ENCODE data around the gene GJB6.

GJB6 gene

DNA sequence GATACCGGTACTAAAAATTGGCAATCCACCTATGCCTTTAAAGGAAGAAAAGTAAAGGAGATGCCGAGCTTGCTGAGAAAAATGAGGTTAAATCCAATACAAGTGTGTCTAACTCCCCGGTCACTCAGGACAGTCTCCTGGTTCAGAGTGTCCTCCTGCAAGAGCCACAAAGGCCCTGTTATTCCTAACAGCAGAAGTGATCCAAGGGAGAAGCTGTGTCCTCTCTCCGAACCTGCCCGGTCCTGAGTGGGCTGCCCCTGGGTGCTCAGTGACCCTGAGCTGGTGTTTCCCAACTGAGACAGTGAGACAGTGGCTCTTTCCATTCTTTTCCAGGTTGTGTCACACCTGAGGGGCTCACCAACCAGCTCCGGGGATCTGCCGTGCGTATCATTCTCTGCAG is 4.8 kb downstream of the GJB6 start:
- no peak for DNase-seq (ENCODE audit: low read depth in 2 of 2)

DNA sequence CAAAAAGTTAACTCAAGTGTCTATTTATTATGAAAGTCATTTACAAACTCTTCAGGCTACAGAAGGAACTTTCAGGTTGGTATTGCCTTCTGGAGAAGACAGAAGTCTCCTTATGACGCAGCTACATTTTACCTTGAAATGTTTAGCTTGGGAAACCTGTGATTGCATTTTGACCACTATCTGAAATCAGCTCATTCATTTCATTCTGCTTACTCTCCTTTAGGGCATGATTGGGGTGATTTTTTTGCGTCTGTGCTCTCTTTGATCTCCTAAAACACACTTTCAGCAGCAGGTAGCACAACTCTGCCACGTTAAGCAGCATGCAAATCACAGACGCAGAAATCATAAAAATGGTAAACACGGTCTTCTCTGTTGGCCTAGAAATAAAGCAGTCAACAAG is 9.6 kb downstream of the GJB6 start:
- no peak for DNase-seq (ENCODE audit: low read depth in 2 of 2)

DNA sequence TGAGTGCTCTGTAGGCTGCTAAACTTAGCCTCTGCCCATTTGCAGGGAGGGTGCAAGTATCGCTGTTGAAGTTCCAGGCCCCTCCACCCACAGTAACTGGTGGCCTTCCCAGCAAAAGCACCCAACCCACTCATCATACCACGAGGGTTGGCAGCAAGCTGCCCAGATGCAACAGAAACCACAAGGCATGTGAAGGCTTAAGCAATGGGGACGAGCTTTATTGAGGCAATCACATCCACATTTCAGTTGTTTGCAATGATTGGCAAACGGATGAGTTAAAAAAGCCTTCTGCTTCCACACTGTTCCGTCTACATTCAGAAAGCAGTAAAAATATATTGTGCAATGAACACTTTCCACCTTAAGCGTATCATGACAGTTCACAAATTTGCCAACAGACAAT is 10.3 kb downstream of the GJB6 start:
- no peak for DNase-seq (ENCODE audit: low read depth in 2 of 2)

DNA sequence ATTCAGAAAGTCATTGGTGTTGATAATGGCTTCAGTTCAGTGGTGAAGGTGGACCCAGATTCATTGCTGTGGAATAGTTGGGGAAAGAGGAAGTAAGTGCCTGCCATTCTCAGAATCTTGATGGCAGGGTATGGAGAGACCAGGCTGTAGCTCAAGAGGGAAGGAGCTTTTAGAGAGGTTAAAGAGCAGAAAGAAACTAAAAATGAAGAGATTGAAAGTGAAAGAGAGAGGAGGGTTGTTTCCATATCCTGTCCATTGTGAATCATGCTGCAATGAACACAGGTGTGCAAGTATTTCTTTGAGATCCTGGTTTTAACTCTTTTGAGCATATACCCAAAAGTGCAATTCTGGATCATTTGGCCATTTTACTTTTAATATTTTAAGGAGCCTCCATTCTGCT is 12.5 kb downstream of the GJB6 start:
- DNase-seq (ENCODE audit: low read depth in 2 of 2) = no peak

DNA sequence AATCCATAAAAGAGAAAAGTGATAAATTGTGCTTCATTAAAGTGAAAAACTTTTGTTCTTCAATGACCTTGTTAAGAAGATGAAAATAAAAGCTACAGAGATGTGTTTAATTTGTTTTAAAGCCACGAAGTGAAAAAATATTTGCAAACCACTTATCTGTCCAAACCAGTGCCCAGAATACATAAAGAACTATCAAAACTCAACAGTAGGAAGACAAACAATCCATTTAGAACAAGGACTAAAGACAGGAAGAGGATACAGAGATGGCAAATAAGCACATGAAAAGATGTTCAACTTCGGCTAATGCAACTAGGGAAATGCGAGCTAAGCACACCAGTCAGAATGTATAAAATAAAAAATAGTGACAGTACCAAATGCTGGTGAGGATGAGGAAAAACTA is 15.0 kb downstream of the GJB6 start:
- no peak for DNase-seq (ENCODE audit: low read depth in 2 of 2)

DNA sequence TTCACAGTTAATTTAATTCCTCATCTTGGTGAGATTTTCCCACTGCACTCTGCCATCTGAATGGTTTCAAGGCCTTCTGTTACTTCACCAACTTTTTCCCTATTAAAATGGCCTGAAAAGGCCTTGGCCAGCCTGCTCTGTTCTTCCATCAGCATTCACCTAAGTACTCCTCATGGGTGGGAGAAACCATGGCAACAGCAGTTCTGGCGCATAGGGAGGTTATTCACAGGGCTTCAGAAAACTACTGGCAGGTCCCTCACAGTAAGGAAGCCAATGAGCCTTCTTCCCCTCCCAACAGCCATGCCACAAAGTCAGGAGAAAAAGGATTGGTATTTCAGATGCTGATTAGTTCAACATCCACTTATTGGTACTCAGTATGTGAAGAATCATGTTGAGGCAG is 22.2 kb downstream of the GJB6 start:
- DNase-seq (ENCODE audit: low read depth in 2 of 2) = no peak

DNA sequence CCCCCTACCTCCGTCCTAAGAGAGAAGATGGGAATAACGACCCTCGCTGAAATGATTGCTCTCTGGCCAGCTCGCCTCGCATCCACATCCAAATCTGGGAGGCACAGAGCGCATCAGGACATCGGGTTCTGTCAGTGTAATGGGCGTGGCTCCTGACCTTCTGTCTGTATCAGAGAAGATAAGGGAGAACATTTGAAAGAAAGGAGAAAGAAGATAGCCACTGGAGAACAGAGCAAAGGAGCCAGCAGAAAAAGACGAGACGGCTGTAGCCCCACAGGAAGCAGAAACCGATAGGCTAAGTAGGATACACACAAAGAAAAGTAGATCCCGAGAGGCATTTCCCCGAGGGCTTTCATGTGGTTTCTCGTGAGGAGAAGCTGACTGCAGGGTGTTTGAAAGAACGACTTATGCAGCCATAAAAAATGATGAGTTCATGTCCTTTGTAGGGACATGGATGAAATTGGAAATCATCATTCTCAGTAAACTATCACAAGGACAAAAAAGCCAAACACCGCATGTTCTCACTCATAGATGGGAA is 25.4 kb downstream of the GJB6 start:
- DNase-seq (ENCODE audit: low read depth in 2 of 2) = no peak

DNA sequence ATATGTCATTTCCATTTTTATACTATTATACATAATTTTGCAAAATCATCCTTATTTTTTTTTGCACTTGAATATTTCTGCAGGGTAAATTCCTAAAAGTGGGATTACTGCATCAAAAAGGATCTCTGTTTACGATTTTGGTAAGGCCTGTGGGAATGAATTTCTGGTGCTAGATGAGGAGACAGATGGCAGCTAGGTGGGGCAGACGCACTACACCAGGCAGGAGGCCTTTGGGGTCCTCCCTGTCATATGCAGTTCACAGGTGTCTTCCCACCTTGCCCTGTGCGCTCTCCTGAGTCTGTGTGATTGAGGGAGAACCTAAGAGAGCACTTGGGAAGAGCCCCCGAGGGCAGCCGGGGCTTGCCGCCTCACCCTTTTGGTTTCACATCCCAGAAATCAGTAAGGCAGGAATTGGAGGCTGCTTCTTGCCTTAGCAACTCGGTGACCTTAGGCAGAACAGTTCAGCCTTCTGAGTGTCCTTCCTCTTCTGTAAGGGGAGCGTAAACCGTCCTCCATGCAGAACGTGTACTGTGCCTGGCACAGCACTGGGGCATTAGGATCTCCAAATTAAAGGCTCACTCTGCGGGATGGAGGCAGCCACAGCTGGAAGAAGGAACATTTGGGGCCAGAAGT is 25.9 kb downstream of the GJB6 start:
- no peak for DNase-seq (ENCODE audit: low read depth in 2 of 2)

DNA sequence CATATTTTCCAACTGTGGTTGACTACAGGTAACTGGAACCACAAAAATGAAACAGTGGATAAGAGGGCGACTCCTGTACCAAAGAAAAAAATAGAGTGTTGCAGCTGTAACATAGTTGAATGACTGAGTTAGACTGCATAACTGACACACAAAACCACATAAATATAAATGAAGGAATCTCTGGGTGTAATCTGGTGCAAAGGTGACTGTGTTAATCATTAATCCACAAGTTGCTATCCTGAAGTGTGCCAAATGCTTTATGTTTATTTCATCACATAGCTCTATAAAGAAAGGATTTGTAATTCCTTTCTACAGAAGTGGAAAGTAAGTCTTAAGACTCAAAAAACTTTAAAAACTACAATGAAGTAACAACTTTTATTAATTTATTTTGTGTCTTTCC is 33.3 kb downstream of the GJB6 start:
- DNase-seq (ENCODE audit: low read depth in 2 of 2) = no peak

DNA sequence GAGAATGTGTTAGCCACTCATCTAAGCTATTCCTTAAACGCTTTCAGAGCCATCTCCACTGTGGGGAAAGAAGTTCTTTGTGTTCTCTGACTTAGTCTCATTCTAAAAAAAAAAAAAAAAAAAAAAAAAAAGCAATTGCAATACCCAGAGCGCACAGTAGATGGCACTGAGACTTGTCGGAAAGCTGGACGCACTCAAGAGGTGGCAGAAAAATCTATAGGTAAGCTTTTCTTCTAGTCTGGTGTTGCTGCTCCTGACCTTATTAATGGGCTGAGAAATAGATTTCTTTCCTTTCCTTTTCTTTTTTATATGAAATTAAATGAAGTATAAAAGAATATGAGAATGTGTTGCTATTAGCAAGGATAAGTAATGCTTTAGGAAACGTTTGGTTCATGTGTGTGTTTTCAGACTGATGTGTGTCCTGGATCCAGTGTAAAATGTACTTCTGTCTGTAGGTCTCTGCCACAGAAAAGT is 34.7 kb downstream of the GJB6 start:
- DNase-seq (ENCODE audit: low read depth in 2 of 2) = no peak

DNA sequence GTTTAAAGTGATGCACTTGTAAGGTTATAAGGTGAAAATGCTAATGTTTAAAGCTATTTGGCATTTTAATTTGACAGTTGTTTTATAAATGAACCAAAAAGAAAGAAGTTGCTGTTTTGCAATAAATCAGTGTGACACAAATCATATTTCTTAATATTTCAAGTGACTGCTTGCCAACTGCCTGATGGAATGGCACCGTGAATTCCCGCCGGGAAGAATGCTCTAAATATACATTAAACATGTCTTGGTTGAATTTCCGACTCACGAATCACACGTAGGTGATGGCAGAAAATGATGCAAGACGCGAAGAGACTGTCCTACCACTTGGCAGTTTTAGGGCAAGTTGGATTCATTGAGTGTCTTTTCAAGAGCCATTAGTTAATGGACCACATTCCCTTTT is 36.3 kb downstream of the GJB6 start:
- DNase-seq (ENCODE audit: low read depth in 2 of 2) = no peak

DNA sequence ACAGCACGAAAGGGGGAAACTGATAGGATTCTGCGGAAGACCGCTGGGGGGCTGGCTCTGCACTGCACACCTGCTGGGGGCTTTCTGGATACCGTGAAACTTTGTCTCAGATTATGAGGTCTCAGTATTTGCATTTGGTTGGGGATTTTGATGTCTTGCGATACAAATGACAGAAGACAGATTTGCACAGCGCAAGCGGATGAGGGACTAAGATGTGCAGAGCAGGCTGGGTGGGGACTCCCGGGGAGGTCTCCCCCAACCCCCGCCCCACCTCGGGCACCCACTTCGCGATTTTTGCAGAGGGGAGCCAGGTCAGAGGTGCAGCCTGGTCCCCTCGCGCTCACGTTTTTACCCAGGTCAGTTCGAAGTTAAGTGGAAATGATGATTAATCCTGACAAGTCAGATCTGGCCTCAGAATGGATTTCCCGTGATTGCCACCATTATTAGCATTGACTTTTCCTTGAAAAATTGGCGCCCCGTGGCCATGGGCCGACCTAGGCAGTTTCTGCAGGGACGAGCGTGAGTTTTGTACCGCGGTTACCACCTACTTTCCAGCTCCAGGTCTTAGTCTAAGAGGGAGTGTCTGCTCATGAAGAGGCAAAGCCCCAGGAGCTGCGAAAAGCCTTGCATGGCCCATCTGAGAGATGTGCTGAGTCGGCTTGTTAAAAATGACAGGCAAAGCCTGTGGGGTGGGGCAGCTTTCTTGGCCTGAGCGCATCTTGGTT is 38.0 kb downstream of the GJB6 start:
- DNase-seq (ENCODE audit: low read depth in 2 of 2) = no peak

DNA sequence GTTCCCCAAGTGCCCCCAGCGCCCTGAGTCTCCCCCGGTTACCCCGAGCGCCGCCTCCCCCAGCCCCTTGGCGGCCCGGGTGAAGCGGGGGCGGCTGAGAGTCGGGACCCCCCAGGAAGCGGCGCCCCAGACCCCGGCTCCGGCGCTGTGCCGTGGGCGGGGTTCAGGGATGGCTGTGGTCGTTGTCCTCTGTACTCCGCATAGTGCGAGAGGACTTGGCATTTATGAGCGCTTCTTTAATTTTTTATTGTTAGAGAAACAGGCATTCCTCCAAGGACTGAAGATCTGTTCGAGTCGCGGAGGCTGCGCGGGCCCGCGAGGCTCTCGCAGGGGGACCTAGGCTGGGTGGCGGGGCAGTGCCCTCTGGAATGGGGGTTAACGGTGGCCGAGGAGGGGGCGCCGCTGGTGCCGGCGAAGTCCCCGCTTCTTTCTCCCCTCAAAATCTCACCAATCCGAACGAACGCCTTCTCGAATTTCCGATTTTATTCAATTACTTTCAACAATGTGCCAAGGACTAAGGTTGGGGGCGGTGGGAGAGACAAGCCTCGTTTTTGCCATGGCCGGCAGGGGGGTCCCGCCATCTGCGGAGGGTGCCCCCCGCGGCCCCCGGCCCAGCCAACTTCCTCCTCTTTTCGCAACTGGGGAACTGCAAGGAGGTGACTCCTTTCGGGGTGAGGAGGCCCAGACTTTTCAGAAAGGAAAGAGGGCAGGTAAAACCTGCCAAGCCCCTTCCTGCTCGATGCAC is 38.8 kb downstream of the GJB6 start:
- DNase-seq (ENCODE audit: low read depth in 2 of 2) = no peak

DNA sequence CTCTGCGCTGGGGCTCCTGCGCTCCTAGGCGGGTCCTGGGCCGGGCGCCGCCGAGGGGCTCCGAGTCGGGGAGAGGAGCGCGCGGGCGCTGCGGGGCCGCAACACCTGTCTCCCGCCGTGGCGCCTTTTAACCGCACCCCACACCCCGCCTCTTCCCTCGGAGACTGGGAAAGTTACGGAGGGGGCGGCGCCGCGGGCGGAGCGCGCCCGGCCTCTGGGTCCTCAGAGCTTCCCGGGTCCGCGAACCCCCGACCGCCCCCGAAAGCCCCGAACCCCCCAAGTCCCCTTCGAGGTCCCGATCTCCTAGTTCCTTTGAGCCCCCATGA is 39.3 kb downstream of the GJB6 start, which contains the start of gene GJB2:
Gene GJB2, minus strand, starts transcription at position 103 of the 326 bp plus-strand sequence. CDS start 3,357 bp downstream, outside the sequence.
- no peak for DNase-seq (ENCODE audit: low read depth in 2 of 2)

DNA sequence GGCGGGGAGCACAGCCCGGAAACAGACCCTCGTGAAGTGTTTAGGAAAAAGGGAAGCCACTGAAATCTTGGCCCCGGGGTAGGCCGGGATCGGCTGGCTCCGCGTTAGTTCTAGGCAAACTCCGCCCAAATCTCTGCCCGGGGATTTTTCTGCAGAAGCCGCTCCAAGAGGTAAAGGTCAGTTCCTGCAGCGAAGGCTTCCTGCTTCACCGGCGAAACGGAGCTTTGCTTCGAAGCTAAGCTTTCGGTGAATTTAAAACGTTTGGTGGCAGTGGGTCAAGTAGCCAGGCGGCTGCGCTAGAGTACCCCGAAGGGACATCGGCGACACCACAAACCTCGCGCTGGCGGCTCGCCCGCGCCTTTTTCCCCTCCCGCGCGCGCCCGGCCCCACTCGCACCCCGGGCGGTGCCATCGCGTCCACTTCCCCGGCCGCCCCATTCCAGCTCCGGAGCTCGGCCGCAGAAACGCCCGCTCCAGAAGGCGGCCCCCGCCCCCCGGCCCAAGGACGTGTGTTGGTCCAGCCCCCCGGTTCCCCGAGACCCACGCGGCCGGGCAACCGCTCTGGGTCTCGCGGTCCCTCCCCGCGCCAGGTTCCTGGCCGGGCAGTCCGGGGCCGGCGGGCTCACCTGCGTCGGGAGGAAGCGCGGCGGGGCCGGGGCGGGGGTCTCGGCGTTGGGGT is 39.8 kb downstream of the GJB6 start:
- DNase-seq (ENCODE audit: low read depth in 2 of 2) = no peak

DNA sequence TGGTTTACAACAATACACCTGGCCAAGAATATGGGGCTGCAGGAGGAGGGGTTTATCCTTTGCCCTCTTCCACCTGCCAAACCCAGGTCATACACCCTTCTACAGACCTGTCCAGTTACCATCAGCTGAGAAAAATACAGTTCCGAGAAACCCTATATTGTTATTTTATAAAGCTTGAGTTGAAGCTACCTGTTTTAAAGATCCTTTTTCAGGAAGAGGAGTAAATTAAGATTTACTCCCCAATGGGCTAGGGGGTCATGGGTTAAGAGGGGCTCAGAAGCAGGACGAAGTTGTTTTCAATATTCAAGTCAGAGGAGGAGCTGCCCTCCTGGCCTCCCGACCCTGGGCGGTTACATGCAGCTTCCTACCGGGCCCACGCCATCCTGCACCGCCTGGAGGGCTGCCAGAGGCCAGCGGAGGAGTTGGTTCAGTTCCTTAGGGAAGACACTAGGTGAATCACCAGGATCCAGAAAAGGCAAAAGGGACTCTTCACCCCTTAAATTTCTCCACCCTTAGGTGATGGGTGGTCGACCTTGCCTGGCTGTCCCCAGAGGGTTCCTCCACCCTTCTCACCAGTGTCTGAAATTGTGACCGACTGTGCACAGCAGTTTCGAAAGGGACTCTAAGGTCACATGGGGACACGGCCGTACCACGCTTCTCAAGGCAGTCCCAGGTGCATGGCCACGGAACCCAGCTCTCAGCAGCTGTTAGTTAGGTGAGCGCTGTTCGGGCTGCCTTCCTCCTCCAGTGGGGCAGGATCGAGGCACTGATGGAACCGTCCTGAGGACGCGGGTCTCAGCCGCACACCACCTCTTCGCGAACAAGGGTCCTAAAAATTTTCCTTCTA is 40.6 kb downstream of the GJB6 start:
- no peak for DNase-seq (ENCODE audit: low read depth in 2 of 2)

DNA sequence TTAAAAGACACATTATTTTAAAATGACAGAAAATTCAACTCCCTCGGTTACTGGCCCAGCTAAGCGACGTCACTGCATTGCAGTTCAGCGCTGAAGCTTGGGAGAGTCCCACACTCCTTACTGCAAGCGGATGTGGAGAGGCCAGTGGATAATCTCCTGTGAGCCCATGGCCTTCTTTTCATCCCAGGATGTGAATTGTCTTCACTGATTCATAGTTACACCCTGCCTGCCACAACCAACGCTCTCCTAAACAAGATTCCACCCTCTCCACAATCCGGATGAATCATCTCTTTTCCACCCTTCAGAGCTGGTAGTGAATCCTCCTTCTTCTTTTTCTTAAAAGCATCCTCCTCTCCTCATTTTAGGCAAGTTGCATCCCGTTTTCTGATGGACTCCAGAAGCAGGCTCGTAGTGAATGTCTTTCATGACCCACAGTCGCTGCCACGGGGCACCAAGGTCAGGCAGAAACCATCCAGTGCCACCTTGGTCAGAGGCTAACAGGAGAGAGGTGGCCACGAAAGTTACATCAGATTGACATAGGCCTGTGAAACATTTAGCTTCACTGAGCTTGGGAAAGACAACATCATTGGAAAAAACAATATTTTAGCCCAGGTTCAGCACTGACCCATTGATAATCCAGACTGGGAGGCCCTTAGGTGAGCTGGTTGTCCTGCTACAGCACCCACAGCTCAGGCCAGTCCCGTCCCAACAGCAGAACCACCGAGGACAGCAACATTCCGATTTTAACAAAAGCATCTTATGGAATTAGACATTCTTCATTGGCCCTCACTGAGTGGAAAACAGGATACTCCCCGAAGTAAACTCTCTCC is 41.4 kb downstream of the GJB6 start:
- no peak for DNase-seq (ENCODE audit: low read depth in 2 of 2)

DNA sequence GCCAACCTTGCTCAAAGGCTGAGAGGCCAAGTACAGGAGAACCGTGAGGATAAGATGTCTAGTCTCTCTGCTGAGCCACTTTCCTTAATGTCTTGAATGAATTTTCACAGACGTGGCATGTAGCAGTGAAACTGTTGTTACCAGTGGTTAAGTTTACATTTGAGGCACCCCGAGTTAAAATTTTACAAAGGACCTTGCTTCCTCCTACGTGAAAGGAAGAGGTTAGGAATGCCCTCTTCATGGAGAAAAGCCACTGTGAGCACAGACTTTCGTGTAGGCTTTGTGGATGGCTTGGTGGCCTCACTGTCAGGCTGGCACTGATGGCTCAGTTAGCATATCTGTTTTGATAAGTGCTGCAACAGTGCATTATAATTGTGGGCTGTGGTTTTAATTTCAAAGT is 42.0 kb downstream of the GJB6 start:
- no peak for DNase-seq (ENCODE audit: low read depth in 2 of 2)

DNA sequence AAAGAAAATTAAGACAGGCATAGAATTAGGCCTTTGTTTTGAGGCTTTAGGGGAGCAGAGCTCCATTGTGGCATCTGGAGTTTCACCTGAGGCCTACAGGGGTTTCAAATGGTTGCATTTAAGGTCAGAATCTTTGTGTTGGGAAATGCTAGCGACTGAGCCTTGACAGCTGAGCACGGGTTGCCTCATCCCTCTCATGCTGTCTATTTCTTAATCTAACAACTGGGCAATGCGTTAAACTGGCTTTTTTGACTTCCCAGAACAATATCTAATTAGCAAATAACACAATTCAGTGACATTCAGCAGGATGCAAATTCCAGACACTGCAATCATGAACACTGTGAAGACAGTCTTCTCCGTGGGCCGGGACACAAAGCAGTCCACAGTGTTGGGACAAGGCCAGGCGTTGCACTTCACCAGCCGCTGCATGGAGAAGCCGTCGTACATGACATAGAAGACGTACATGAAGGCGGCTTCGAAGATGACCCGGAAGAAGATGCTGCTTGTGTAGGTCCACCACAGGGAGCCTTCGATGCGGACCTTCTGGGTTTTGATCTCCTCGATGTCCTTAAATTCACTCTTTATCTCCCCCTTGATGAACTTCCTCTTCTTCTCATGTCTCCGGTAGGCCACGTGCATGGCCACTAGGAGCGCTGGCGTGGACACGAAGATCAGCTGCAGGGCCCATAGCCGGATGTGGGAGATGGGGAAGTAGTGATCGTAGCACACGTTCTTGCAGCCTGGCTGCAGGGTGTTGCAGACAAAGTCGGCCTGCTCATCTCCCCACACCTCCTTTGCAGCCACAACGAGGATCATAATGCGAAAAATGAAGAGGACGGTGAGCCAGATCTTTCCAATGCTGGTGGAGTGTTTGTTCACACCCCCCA is 43.2 kb downstream of the GJB6 start:
- no peak for DNase-seq (ENCODE audit: low read depth in 2 of 2)
